H9 (cell line): ENCODE measurements around the gene NHSL2. TPM values are rescaled to one million over a fixed set of nuclear protein-coding genes. Genes with fewer than 3 reads are reported as not detected.

Experiments used
- DNase-seq: peaks from one replicate; pipeline ENCODE4 v3.0.0-alpha.2; 2017
- H2AFZ ChIP-seq: one replicate; pipeline ENCODE4 v1.6.1; 2013; ENCODE audit warnings: mild to moderate bottlenecking, low read length, control low read depth, moderate library complexity
- H2AK5ac ChIP-seq: 2 replicates; pipeline ENCODE4 v1.6.1; 2013; ENCODE audit warnings: low read length, control low read depth, mixed read lengths; ENCODE audit not compliant: insufficient read length
- H2BK120ac ChIP-seq: one replicate; pipeline ENCODE4 v1.6.1; 2013; ENCODE audit warnings: low read depth, mild to moderate bottlenecking, low read length, control low read depth, inconsistent platforms; ENCODE audit not compliant: poor library complexity, severe bottlenecking
- H2BK12ac ChIP-seq: 2 replicates; pipeline ENCODE4 v1.6.1; 2013; ENCODE audit warnings: low read length, control low read depth, mixed read lengths, low read depth; ENCODE audit not compliant: insufficient read length
- H2BK15ac ChIP-seq: 2 replicates; pipeline ENCODE4 v1.6.1; 2013; ENCODE audit warnings: low read depth, low read length, control low read depth
- H2BK20ac ChIP-seq: one replicate; pipeline ENCODE4 v1.6.1; 2013; ENCODE audit warnings: low read depth, mild to moderate bottlenecking, low read length, control low read depth, inconsistent platforms; ENCODE audit not compliant: poor library complexity, severe bottlenecking
- H2BK5ac ChIP-seq: 2 replicates; pipeline ENCODE4 v1.6.1; 2013; ENCODE audit warnings: low read length, control low read depth, mixed read lengths; ENCODE audit not compliant: insufficient read length
- H3K14ac ChIP-seq: 2 replicates; pipeline ENCODE4 v1.6.1; 2013; ENCODE audit warnings: low read length, control low read depth; ENCODE audit not compliant: insufficient read depth
- H3K18ac ChIP-seq: 2 replicates; pipeline ENCODE4 v1.6.1; 2013; ENCODE audit warnings: low read depth, mild to moderate bottlenecking, mixed read lengths, low read length, control low read depth; ENCODE audit not compliant: insufficient read length
- H3K23ac ChIP-seq: 2 replicates; pipeline ENCODE4 v1.6.1; 2013; ENCODE audit warnings: low read length, control low read depth, mixed read lengths, low read depth; ENCODE audit not compliant: insufficient read length
- H3K23me2 ChIP-seq: 2 replicates; pipeline ENCODE4 v1.6.1; 2013; ENCODE audit warnings: low read depth, mild to moderate bottlenecking, mixed read lengths, low read length, control low read depth; ENCODE audit not compliant: insufficient read length, poor library complexity, severe bottlenecking
- H3K27ac ChIP-seq: 2 replicates; pipeline ENCODE4 v1.5.1; 2013; ENCODE audit warnings: low read length, control low read depth, mixed read lengths, low read depth; ENCODE audit not compliant: insufficient read length
- H3K27me3 ChIP-seq: 2 replicates; pipeline ENCODE4 v1.6.1; 2013; ENCODE audit warnings: low read length, control low read depth, inconsistent platforms; ENCODE audit not compliant: insufficient read depth
- H3K4ac ChIP-seq: 2 replicates; pipeline ENCODE4 v1.6.1; 2013; ENCODE audit warnings: low read depth, mild to moderate bottlenecking, control low read depth, inconsistent platforms, low read length, moderate library complexity
- H3K4me1 ChIP-seq: 2 replicates; pipeline ENCODE4 v1.6.1; 2013; ENCODE audit warnings: low read length, control low read depth, inconsistent platforms; ENCODE audit not compliant: insufficient read depth
- H3K4me2 ChIP-seq: 2 replicates; pipeline ENCODE4 v1.6.1; 2013; ENCODE audit warnings: low read length, control low read depth, mixed read lengths; ENCODE audit not compliant: insufficient read length, insufficient read depth
- H3K56ac ChIP-seq: 2 replicates; pipeline ENCODE4 v1.6.1; 2013; ENCODE audit warnings: low read depth, mild to moderate bottlenecking, mixed read lengths, low read length, control low read depth; ENCODE audit not compliant: insufficient read length
- H3K79me1 ChIP-seq: 2 replicates; pipeline ENCODE4 v1.6.1; 2013; ENCODE audit warnings: low read depth, mild to moderate bottlenecking, moderate library complexity, low read length, control low read depth, inconsistent platforms; ENCODE audit not compliant: insufficient read depth, poor library complexity, severe bottlenecking
- H3K79me2 ChIP-seq: 2 replicates; pipeline ENCODE4 v1.6.1; 2013; ENCODE audit warnings: low read length, control low read depth, inconsistent platforms; ENCODE audit not compliant: insufficient read depth
- H3K9ac ChIP-seq: 2 replicates; pipeline ENCODE4 v1.6.1; 2013; ENCODE audit warnings: low read length, control low read depth, mixed read lengths; ENCODE audit not compliant: insufficient read length; ENCODE audit errors: extremely low read depth
- H3K9me3 ChIP-seq: one replicate; pipeline ENCODE4 v1.6.1; 2013; ENCODE audit warnings: low read depth, low read length, inconsistent platforms; ENCODE audit not compliant: control insufficient read depth
- H3T11ph ChIP-seq: one replicate; pipeline ENCODE4 v1.6.1; 2013; ENCODE audit warnings: mild to moderate bottlenecking, low read length, control low read depth, inconsistent platforms
- H4K20me1 ChIP-seq: one replicate; pipeline ENCODE4 v1.6.1; 2013; ENCODE audit not compliant: control insufficient read depth, insufficient read length, insufficient read depth
- H4K5ac ChIP-seq: 2 replicates; pipeline ENCODE4 v1.6.1; 2013; ENCODE audit warnings: low read depth, mild to moderate bottlenecking, mixed read lengths, low read length, control low read depth; ENCODE audit not compliant: insufficient read length
- H4K8ac ChIP-seq: replicated peaks from 2 replicates; pipeline ENCODE4 v1.6.1; 2013; ENCODE audit warnings: low read length, control low read depth, mixed read lengths, low read depth; ENCODE audit not compliant: insufficient read length
- H4K91ac ChIP-seq: 2 replicates; pipeline ENCODE4 v1.6.1; 2013; ENCODE audit warnings: low read depth, mild to moderate bottlenecking, moderate library complexity, mixed read lengths, low read length, control low read depth; ENCODE audit not compliant: insufficient read length
- H3K27ac Mint-ChIP-seq, 3 experiments: 2 replicates in 2 of 3; 3 replicates in 1 of 3; pipeline ENCODE4 v1.8.0; 2020 to 2021; ENCODE audit warnings: mixed read lengths in 3 of 3, mild to moderate bottlenecking in 1 of 3, moderate library complexity in 1 of 3
- H3K27me3 Mint-ChIP-seq: 2 replicates; pipeline ENCODE4 v1.8.0; 2021; ENCODE audit warnings: low read depth, mild to moderate bottlenecking, moderate library complexity, mixed read lengths
- H3K36me3 Mint-ChIP-seq, 3 experiments: 2 replicates in 2 of 3; 3 replicates in 1 of 3; pipeline ENCODE4 v1.8.0; 2020 to 2021; ENCODE audit warnings: low read depth in 3 of 3, mixed read lengths in 3 of 3; ENCODE audit not compliant: insufficient read depth in 1 of 3
- H3K4me1 Mint-ChIP-seq, 2 experiments: 2 replicates each; pipeline ENCODE4 v1.8.0; 2020; ENCODE audit warnings: mixed read lengths in 2 of 2
- H3K4me3 Mint-ChIP-seq, 2 experiments: 2 replicates in 1 of 2; 3 replicates in 1 of 2; pipeline ENCODE4 v1.8.0; 2020 to 2021; ENCODE audit warnings: mild to moderate bottlenecking in 2 of 2, mixed read lengths in 2 of 2, moderate library complexity in 1 of 2
- H3K9me3 Mint-ChIP-seq, 2 experiments: 2 replicates in 1 of 2; 3 replicates in 1 of 2; pipeline ENCODE4 v1.8.0; 2020; ENCODE audit warnings: mild to moderate bottlenecking in 2 of 2, mixed read lengths in 2 of 2, moderate library complexity in 1 of 2
- CTCF ChIP-seq: fragments of 200-600 bp; sonication (generic); conservative IDR thresholded peaks from 3 replicates; pipeline ENCODE4 v1.8.0; 2021; ENCODE audit warnings: antibody characterized with exemption, mild to moderate bottlenecking
- WGBS: extraction: QIAGEN DNeasy Blood & Tissue Kit; methylation state at CpG from one replicate; pipeline ENCODE4 v1.1.7; 2013; ENCODE audit warnings: missing lambda C conversion rate, low lambda C conversion rate, mixed read lengths; ENCODE audit not compliant: insufficient read length; ENCODE audit errors: extremely low coverage; 5-methylcytosine and 5-hydroxymethylcytosine counted together
- total RNA-seq: library from RNA; stranded (reverse); gene quantifications from 2 replicates; pipeline ENCODE4 v1.2.1, GENCODE V29; 2021

The NHSL2 gene
- total RNA-seq, 1 experiment from 2014 or later, result 6.4 TPM

GRCh38 chrX:72165551-72165950 lies 254.9 kb downstream of the NHSL2 start:
- no CpG with 5 or more reads among the region's 4 CpGs for WGBS
- DNase-seq, result no peak
- Mint-ChIP-seq H3K27ac (no peak overlapping the region; a peak in 1 of 7 replicates), H3K4me1 (no peaks in the 10 kb centered on the region), H3K36me3 (peaks cover 0 to 5% (median under 1%) of the 10 kb centered on the region in 3 experiments; a peak in 4 of 7 replicates), H3K27me3 (peaks cover 10% of the 10 kb centered on the region), H3K4me3 (no peak overlapping the region), H3K9me3 (peaks cover 62 to 64% of the 10 kb centered on the region in 2 experiments)
- Histone ChIP-seq H3K23me2 (no peaks in the 10 kb centered on the region), H4K20me1 (no peaks in the 10 kb centered on the region), H4K8ac (no peak overlapping the region), H3K4me2 (no peak overlapping the region), H2BK120ac (no peak overlapping the region), H4K5ac (no peak overlapping the region), H3K56ac (no peak overlapping the region), H3K27me3 (no peaks in the 10 kb centered on the region; the same call in 1 of the 2 replicates), H3K4ac (no peak overlapping the region), H2BK20ac (no peak overlapping the region), H3K79me2 (no peaks in the 10 kb centered on the region), H3K14ac (no peak overlapping the region), H4K91ac (no peak overlapping the region), H2BK5ac (no peak overlapping the region), H3K9me3 (peaks cover 12% of the 10 kb centered on the region), H3K4me1 (no peaks in the 10 kb centered on the region), H3K9ac (no peak overlapping the region), H2AFZ (no peak overlapping the region), H2BK15ac (no peak overlapping the region), H3K79me1 (no peaks in the 10 kb centered on the region), H2AK5ac (no peak overlapping the region), H3K27ac (no peak overlapping the region), H3K18ac (no peak overlapping the region), H2BK12ac (no peak overlapping the region), H3K23ac (no peak overlapping the region), H3T11ph (no peak overlapping the region)
- no peak for TF ChIP-seq CTCF
